HG03460 (cell line): ENCODE measurements around the gene BFSP1.
A peak's percentile ranks its signal among the peaks of the same experiment; 100 is the strongest.

Experiments
- ATAC-seq: cut with Tn5 transposase; IDR thresholded peaks from one replicate; pipeline ENCODE4 v1.9.1; 2021; ENCODE audit not compliant: unreplicated experiment

Gene BFSP1

DNA sequence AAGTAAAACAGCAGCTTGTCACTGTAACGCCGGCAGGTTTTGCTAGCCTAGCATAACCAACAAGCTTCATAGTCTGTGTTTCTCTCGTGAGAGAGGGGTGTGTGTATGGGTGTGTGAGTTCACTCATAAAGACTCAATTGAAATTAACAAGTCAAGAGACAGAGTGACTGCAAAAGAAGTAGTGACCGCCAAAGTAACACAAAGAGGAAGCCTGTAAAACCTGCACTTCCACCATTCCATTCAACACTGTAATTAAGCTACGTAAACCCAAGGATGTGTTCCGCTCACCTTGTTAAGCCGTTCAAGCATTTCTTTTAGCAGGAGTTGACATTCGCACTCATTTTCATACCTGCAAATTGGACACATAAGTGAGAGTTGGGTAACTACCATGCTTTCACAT lies 6.6 kb downstream of the BFSP1 start:
- no peak for ATAC-seq

DNA sequence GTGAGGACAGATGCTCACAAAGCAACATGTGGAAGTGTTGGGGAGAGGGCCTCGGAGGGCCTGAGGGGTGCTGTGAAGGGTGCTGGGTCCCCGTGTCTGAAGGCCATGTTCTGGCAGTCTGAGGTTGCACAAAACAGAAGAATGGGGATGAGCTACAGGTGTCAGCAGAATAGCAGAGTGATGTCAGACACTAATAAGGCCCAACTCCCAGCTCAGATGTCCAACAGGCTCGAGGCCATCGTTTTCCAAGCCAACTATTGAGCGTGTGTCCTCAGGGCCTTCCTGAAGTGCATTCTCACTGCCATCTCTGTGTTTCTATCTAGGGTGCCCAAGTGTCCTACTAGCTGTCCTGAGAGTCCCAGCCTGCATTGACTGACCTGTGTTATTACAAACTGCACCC lies 7.9 kb downstream of the BFSP1 start:
- ATAC-seq, result no peak

GRCh38 chr20:17522528-17522927 lies 8.7 kb downstream of the BFSP1 start:
- ATAC-seq, result no peak

GRCh38 chr20:17520583-17520982 lies 10.6 kb downstream of the BFSP1 start:
- no peak for ATAC-seq

DNA sequence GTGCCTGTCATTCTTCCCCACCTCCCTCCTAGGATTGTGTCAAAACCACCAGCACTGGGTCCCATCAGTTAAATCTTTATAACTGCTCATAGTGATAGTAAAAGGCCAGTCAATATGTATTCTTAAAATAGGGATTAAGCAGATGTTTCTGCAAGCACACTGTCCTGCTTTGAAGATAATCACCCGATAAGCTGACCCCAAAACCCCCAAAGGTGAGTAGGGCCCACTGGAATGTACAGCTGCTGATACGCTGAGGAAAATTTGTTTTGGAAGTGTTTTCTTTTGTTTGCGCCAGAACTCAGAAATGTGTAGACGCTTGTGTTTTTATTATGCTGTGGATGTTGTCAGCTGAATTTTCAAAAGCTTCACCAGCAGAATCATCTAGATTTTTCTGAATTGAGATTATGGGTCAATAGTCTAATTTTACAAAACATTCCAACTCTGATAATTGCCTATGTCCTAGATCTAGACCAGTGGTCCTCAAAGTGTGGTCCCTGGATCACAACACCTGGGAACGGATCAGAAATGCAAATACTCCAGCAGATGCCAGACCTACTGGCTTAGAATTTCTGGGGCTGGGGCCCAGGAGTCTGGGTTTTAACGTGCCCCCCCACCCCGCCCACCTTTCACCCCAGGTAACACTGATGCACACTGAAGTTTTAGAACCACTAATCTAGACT lies 11.4 kb downstream of the BFSP1 start:
- no peak for ATAC-seq

DNA sequence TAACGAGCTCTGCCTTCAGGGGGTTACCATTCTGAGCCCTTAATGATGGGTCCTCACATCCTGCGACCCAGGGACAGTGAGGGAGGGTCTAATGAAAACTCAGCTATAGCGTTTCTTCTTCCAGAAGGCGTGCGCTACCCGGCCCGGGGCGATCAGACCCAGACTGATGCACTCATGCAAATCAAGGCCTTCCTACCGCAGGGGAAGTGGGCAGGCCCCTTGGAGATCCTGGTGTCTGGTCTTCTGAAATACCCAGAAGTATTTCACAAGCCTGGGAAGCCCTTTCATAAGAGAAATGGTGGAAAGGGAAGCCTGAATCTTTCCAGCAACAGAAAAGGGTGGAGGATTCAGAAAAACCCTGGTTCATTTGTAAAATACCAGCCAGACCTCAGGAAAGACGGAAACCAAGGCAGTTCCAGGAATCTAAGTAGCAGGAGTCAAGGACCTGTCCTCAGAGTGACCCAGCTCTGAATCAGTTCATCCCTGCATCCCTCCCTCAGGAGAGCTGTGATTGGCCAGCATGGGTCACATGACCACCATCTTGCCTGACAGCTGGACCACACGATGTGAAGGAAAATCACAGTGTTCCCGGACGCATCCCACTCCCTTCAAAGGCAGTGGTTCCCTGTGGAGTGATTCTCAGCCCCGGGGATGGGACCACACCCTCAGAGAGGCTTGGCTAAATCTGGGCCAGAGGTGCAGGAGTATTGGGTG lies 12.7 kb downstream of the BFSP1 start:
- no peak for ATAC-seq

DNA sequence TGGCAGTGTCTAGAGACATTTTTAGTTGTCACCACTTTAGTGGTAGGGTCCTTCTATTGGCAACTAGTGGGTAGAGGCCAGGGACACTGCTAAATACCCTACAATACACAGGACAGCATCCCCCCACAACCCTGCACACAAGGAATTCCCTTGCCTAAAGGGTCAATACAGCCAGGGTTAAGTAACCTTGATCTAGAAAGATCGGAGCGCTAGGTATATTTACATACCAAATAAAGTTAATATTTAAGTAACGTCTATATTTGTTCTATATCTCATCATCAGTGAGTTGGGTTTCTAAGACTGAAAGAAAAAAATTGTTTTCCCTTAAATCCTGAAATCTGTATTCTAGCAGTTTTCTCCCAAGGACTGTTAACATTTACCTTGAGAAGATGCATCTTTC lies 16.1 kb downstream of the BFSP1 start:
- no peak for ATAC-seq

DNA sequence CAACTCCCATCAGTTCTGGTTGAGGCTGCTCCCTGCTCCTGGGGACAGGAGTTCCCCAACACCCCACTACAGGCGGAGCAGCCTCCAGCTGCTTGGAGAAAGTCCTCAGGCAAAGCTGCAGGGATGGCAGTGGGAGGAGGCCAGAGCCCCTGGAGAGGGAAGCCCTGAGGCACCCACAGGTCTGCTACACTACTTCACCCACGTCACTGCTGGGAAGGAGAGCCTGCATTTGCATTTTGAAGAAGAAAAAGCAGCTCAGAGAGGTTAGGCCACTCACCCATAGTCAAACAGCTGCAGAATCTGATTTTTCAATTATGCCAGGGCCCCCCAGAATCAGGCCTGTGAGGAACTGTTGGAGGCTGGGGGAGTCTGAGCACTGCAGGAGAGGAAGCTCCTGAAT lies 17.2 kb downstream of the BFSP1 start:
- no peak for ATAC-seq

GRCh38 chr20:17511401-17511800 lies 19.8 kb downstream of the BFSP1 start:
- no peak for ATAC-seq

DNA sequence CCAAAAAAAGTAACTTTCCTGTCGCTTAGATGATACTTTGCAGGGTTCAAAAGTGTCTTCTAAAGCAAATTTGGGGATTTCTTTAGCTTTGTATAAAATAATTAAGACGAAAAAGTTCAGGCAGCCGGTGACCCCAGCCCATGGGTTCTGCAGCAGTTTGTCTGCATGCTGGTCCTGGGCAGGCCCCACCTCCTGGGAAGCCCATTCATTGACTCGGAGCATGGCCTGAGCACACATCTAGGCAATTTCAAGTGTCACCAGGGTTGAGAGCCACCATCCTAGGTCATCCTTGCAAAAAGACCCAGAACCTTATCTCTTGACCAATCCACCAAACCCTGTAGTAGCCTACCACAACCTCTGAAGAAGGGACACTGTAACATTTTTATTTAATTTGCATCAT lies 20.6 kb downstream of the BFSP1 start:
- no peak for ATAC-seq

- ATAC-seq, result no peak
Observed at GRCh38 chr20:17508756-17509155, 22.4 kb downstream of the BFSP1 start.

- no peak for ATAC-seq
Observed at GRCh38 chr20:17507531-17507930, 23.6 kb downstream of the BFSP1 start.

GRCh38 chr20:17507032-17507431 lies 24.1 kb downstream of the BFSP1 start:
- no peak for ATAC-seq

DNA sequence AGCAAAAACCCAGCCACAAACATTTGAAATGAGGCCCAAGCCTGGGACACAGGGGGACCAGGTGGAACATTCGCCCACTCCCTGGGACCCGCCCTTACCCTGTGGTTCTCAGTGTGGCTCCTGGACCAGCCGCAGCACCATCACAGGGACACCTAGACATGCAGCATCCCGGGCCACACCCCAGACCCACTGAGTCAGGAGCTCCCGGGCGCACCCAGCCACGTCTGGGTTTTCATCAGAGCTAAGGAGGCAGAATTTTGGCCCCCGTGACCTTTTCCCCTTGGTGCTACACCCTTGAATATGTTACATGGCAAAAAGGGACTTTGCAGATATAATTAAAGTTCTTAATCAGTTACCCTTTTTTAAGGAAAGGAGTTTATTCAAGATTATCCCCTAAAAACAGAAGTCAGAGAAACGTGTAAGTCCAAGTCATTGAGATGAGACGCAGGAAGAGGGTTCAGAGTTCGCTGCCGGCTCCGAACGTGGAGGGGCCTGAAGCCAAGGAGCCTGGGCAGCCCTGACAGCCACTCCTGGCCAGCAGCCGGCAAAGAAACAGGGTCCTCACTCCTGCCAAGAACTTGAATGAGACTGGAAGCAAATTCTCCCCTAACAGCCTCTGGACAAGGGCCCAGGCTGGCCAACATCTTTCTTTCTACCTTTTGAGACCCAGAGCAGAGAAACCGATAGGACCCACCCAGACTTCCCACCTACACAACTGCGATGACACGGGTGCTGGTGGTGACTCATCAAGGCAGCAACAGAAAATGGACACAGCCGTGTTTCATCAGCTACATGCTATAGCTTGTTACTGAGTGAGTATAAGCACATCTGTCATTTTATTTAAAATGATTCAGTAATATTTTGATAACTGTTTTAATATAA lies 25.3 kb downstream of the BFSP1 start:
- ATAC-seq, result no peak

GRCh38 chr20:17504898-17505635 lies 26.1 kb downstream of the BFSP1 start:
- peak; percentile 78 for ATAC-seq

GRCh38 chr20:17504066-17504897 lies 26.9 kb downstream of the BFSP1 start:
- ATAC-seq, result peak; percentile 19

GRCh38 chr20:17503301-17504065 lies 27.7 kb downstream of the BFSP1 start:
- ATAC-seq, result no peak

GRCh38 chr20:17502105-17502504 lies 29.1 kb downstream of the BFSP1 start:
- ATAC-seq, result no peak

GRCh38 chr20:17501701-17502100 lies 29.5 kb downstream of the BFSP1 start:
- no peak for ATAC-seq
